Suppressor macrophage (primary cell): ENCODE measurements around the gene IL3.
A peak's percentile ranks its signal among the peaks of the same experiment; 100 is the strongest.
"Not testable (repeated sequence)": the region's sequence is repeated elsewhere in the genome, so short reads cannot be mapped to it uniquely, and the experiment has no call there.

Source experiments
- DNase-seq, 4 experiments: peaks; one replicate each; pipeline ENCODE4 v3.0.0-alpha.2; 2020 to 2022

IL3 gene

GRCh38 chr5:132095424-132095972 is 35.0 kb downstream of the IL3 start:
- no peak for DNase-seq

GRCh38 chr5:132096904-132097303 is 36.4 kb downstream of the IL3 start:
- no peak for DNase-seq

GRCh38 chr5:132098151-132098594 is 37.7 kb downstream of the IL3 start:
- DNase-seq, result peak; percentile 64 to 76 (median 71)

DNA sequence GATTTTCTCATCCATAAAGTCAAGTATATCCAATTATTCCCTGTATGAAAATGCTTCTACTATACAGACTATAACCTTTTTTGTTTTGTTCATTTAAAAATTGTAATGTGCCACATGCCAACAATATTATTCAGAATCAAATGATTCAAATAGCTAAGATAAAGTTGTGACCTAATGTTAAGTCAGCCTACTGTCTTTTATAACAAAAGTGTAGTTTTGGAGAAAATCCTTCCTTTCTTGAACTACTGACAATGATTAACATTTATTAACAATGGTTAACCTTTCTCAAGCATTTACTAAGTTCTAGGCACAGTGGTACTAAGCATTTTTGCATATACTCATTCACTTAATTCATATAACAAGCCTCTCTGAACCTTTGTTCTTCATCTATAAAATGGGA is 38.2 kb downstream of the IL3 start:
- DNase-seq, result no peak

DNA sequence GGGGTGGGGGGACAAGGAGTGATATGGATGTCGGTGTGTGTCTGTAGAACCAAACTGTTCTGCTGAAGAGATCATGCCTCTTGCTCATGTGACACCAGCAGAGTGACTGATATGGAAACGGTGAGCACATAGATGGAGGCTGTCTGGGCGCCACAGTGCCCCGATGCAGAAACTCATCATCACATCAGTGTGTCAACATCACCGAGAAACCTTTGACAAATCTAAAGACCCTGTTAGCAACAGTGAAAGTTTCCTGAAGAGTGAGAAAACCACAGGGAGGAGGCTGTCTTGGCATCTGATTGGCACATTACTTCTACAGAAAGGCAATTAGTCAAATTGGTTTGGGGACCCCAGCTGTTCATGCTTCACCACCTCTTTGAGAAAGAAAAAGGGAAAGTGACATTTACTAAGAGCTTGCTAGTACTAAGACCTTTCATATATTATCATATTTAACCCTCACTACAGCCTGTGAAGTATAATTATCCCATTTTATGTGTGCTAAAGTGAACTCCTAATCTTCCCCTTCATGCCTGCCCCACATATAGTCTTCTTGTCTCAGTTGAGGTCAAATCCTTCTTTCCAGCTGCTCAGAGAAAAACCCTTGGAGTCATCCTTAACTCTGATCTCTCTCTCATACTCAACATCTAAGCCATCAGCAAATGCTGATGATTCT is 38.8 kb downstream of the IL3 start:
- no peak for DNase-seq

- DNase-seq, result no peak
These were observed 39.5 kb downstream of the IL3 start for GRCh38 chr5:132099905-132100304.

- peak in 2 of 4 experiments; percentile 27 to 45 for DNase-seq
These were observed 40.3 kb downstream of the IL3 start for GRCh38 chr5:132100672-132101261.

- no peak for DNase-seq
These were observed 41.0 kb downstream of the IL3 start for GRCh38 chr5:132101385-132101880.

GRCh38 chr5:132102101-132102701 is 41.7 kb downstream of the IL3 start:
- no peak for DNase-seq

DNA sequence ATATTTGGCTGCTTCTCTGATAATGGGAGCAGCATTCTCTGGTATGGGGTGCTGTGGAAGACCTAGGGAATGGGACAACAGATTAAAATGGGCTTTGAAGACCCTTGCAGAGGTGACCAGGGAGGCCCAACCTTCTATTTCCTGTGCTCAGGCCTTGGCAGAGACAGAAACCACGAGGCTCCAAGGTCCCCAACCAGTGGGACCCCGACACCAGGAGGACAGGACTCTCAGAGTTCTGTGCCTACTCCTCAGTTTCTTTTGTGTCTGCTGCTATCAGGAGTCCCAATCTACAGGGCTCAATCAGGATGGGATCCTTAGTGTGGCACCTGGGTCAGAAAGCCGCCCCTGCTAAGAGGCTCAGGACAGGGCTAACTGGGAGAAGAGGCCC is 42.5 kb downstream of the IL3 start:
- no peak for DNase-seq

- peak; percentile 67 to 85 (median 78) for DNase-seq
These were observed 43.0 kb downstream of the IL3 start for GRCh38 chr5:132103332-132103951.

GRCh38 chr5:132103969-132104391 is 43.5 kb downstream of the IL3 start:
- DNase-seq, result no peak

DNA sequence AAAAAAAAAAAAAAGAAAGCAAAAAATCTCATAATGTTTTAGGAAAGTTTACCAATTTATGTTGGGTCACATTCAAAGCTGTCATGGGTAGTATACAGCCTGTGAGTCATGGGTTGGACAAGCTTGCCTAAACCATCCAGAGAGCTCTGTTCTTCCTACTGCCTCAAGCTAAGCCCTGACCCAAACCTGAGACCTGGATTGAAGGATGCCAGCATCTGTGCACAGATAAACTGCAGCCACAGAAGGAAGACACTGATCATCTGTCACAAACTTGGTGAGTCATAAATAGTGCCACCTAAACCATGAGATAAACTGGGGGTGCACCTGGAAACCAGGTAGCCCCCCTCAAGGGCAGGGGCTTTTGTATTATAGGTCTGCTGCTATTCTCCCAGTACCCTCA is 44.1 kb downstream of the IL3 start:
- DNase-seq, result peak; percentile 23 to 69 (median 47)

- no peak for DNase-seq
These were observed 45.2 kb downstream of the IL3 start for GRCh38 chr5:132105688-132106087.

DNA sequence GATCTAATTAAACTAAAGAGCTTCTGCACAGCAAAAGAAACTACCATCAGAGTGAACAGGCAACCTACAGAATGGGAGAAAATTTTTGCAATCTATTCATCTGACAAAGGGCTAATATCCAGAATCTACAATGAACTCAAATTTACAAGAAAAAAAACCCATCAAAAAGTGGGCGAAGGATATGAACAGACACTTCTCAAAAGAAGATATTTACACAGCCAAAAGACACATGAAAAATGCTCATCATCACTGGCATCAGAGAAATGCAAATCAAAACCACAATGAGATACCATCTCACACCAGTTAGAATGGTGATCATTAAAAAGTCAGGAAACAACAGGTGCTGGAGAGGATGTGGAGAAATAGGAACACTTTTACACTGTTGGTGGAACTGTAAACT is 48.0 kb downstream of the IL3 start:
- not testable (repeated sequence) for DNase-seq

- not testable (repeated sequence) for DNase-seq
These were observed 48.5 kb downstream of the IL3 start for GRCh38 chr5:132108957-132109356.

GRCh38 chr5:132109494-132110053 is 49.1 kb downstream of the IL3 start:
- DNase-seq, result peak in 1 of 4 experiments; percentile 20

DNA sequence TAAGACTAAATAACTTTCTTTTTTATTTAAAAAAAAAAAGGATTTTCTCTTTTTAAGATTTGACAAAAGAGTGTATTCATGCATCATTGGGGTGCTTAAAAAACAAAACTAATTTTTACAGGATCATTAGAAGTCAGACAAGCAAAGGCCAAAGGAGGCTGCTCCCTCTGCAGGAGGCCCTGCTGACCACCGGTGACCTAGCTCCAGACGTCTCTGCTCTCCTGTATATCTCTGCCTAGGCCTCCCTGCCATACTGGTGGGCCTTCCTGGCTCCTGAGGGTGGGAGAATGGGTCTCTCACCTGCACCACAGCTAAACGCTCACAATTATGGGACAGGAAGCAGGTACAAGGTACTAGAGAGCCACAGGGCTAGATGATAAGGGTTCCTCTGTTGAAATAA is 49.7 kb downstream of the IL3 start:
- DNase-seq, result no peak

DNA sequence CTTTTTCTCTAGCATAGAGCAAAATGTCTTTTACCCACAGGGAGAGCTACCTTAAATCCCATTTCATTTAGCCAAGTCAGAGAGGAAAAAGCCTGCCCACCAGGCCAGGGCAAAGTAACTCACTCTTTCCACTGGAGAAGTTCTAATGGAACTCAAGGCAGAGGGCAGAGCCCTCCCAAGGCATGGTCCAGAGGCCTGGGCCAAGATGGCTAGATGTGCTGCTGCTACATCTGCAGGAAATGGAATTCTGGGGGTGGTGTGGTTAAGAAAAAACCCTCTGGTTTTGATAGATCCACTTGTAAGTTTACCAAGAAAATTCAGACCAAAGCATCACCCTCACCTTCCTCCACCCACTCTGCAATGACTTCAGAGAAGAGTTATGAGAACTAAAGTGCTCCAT is 50.5 kb downstream of the IL3 start:
- no peak for DNase-seq

DNA sequence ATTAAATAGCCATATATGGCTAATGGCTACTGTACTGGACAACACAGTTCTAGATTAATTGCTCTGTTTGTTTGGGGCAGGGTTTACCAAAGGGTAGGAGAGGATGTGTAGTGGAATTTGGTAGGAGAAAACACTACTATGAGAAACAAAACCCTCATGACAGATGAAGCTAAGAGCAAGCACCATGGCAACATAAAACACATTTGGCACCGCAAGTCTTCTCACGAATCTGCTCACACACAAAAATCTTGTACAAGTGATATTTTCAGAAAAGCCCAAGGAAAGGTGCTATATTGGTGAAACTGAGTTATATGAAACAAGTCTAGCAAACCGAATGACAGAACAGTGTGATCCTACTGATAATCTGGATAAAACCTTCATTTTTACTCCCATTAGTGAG is 51.7 kb downstream of the IL3 start:
- DNase-seq, result no peak
